H9 (cell line): ENCODE measurements around the gene ATG12. TPM values are rescaled to one million over a fixed set of nuclear protein-coding genes. Genes with fewer than 3 reads are reported as not detected.

Experiments
- DNase-seq: peaks from one replicate; pipeline ENCODE4 v3.0.0-alpha.2; 2017
- H2AFZ ChIP-seq: one replicate; pipeline ENCODE4 v1.6.1; 2013; ENCODE audit warnings: mild to moderate bottlenecking, low read length, control low read depth, moderate library complexity
- H2AK5ac ChIP-seq: 2 replicates; pipeline ENCODE4 v1.6.1; 2013; ENCODE audit warnings: low read length, control low read depth, mixed read lengths; ENCODE audit not compliant: insufficient read length
- H2BK120ac ChIP-seq: one replicate; pipeline ENCODE4 v1.6.1; 2013; ENCODE audit warnings: low read depth, mild to moderate bottlenecking, low read length, control low read depth, inconsistent platforms; ENCODE audit not compliant: poor library complexity, severe bottlenecking
- H2BK12ac ChIP-seq: 2 replicates; pipeline ENCODE4 v1.6.1; 2013; ENCODE audit warnings: low read length, control low read depth, mixed read lengths, low read depth; ENCODE audit not compliant: insufficient read length
- H2BK15ac ChIP-seq: 2 replicates; pipeline ENCODE4 v1.6.1; 2013; ENCODE audit warnings: low read depth, low read length, control low read depth
- H2BK20ac ChIP-seq: one replicate; pipeline ENCODE4 v1.6.1; 2013; ENCODE audit warnings: low read depth, mild to moderate bottlenecking, low read length, control low read depth, inconsistent platforms; ENCODE audit not compliant: poor library complexity, severe bottlenecking
- H2BK5ac ChIP-seq: 2 replicates; pipeline ENCODE4 v1.6.1; 2013; ENCODE audit warnings: low read length, control low read depth, mixed read lengths; ENCODE audit not compliant: insufficient read length
- H3K14ac ChIP-seq: 2 replicates; pipeline ENCODE4 v1.6.1; 2013; ENCODE audit warnings: low read length, control low read depth; ENCODE audit not compliant: insufficient read depth
- H3K18ac ChIP-seq: 2 replicates; pipeline ENCODE4 v1.6.1; 2013; ENCODE audit warnings: low read depth, mild to moderate bottlenecking, mixed read lengths, low read length, control low read depth; ENCODE audit not compliant: insufficient read length
- H3K23ac ChIP-seq: 2 replicates; pipeline ENCODE4 v1.6.1; 2013; ENCODE audit warnings: low read length, control low read depth, mixed read lengths, low read depth; ENCODE audit not compliant: insufficient read length
- H3K23me2 ChIP-seq: 2 replicates; pipeline ENCODE4 v1.6.1; 2013; ENCODE audit warnings: low read depth, mild to moderate bottlenecking, mixed read lengths, low read length, control low read depth; ENCODE audit not compliant: insufficient read length, poor library complexity, severe bottlenecking
- H3K27ac ChIP-seq: 2 replicates; pipeline ENCODE4 v1.5.1; 2013; ENCODE audit warnings: low read length, control low read depth, mixed read lengths, low read depth; ENCODE audit not compliant: insufficient read length
- H3K27me3 ChIP-seq: 2 replicates; pipeline ENCODE4 v1.6.1; 2013; ENCODE audit warnings: low read length, control low read depth, inconsistent platforms; ENCODE audit not compliant: insufficient read depth
- H3K4ac ChIP-seq: 2 replicates; pipeline ENCODE4 v1.6.1; 2013; ENCODE audit warnings: low read depth, mild to moderate bottlenecking, control low read depth, inconsistent platforms, low read length, moderate library complexity
- H3K4me1 ChIP-seq: 2 replicates; pipeline ENCODE4 v1.6.1; 2013; ENCODE audit warnings: low read length, control low read depth, inconsistent platforms; ENCODE audit not compliant: insufficient read depth
- H3K4me2 ChIP-seq: 2 replicates; pipeline ENCODE4 v1.6.1; 2013; ENCODE audit warnings: low read length, control low read depth, mixed read lengths; ENCODE audit not compliant: insufficient read length, insufficient read depth
- H3K56ac ChIP-seq: 2 replicates; pipeline ENCODE4 v1.6.1; 2013; ENCODE audit warnings: low read depth, mild to moderate bottlenecking, mixed read lengths, low read length, control low read depth; ENCODE audit not compliant: insufficient read length
- H3K79me1 ChIP-seq: 2 replicates; pipeline ENCODE4 v1.6.1; 2013; ENCODE audit warnings: low read depth, mild to moderate bottlenecking, moderate library complexity, low read length, control low read depth, inconsistent platforms; ENCODE audit not compliant: insufficient read depth, poor library complexity, severe bottlenecking
- H3K79me2 ChIP-seq: 2 replicates; pipeline ENCODE4 v1.6.1; 2013; ENCODE audit warnings: low read length, control low read depth, inconsistent platforms; ENCODE audit not compliant: insufficient read depth
- H3K9ac ChIP-seq: 2 replicates; pipeline ENCODE4 v1.6.1; 2013; ENCODE audit warnings: low read length, control low read depth, mixed read lengths; ENCODE audit not compliant: insufficient read length; ENCODE audit errors: extremely low read depth
- H3K9me3 ChIP-seq: one replicate; pipeline ENCODE4 v1.6.1; 2013; ENCODE audit warnings: low read depth, low read length, inconsistent platforms; ENCODE audit not compliant: control insufficient read depth
- H3T11ph ChIP-seq: one replicate; pipeline ENCODE4 v1.6.1; 2013; ENCODE audit warnings: mild to moderate bottlenecking, low read length, control low read depth, inconsistent platforms
- H4K20me1 ChIP-seq: one replicate; pipeline ENCODE4 v1.6.1; 2013; ENCODE audit not compliant: control insufficient read depth, insufficient read length, insufficient read depth
- H4K5ac ChIP-seq: 2 replicates; pipeline ENCODE4 v1.6.1; 2013; ENCODE audit warnings: low read depth, mild to moderate bottlenecking, mixed read lengths, low read length, control low read depth; ENCODE audit not compliant: insufficient read length
- H4K8ac ChIP-seq: replicated peaks from 2 replicates; pipeline ENCODE4 v1.6.1; 2013; ENCODE audit warnings: low read length, control low read depth, mixed read lengths, low read depth; ENCODE audit not compliant: insufficient read length
- H4K91ac ChIP-seq: 2 replicates; pipeline ENCODE4 v1.6.1; 2013; ENCODE audit warnings: low read depth, mild to moderate bottlenecking, moderate library complexity, mixed read lengths, low read length, control low read depth; ENCODE audit not compliant: insufficient read length
- H3K27ac Mint-ChIP-seq, 3 experiments: 2 replicates in 2 of 3; 3 replicates in 1 of 3; pipeline ENCODE4 v1.8.0; 2020 to 2021; ENCODE audit warnings: mixed read lengths in 3 of 3, mild to moderate bottlenecking in 1 of 3, moderate library complexity in 1 of 3
- H3K27me3 Mint-ChIP-seq: 2 replicates; pipeline ENCODE4 v1.8.0; 2021; ENCODE audit warnings: low read depth, mild to moderate bottlenecking, moderate library complexity, mixed read lengths
- H3K36me3 Mint-ChIP-seq, 3 experiments: 2 replicates in 2 of 3; 3 replicates in 1 of 3; pipeline ENCODE4 v1.8.0; 2020 to 2021; ENCODE audit warnings: low read depth in 3 of 3, mixed read lengths in 3 of 3; ENCODE audit not compliant: insufficient read depth in 1 of 3
- H3K4me1 Mint-ChIP-seq, 2 experiments: 2 replicates each; pipeline ENCODE4 v1.8.0; 2020; ENCODE audit warnings: mixed read lengths in 2 of 2
- H3K4me3 Mint-ChIP-seq, 2 experiments: 2 replicates in 1 of 2; 3 replicates in 1 of 2; pipeline ENCODE4 v1.8.0; 2020 to 2021; ENCODE audit warnings: mild to moderate bottlenecking in 2 of 2, mixed read lengths in 2 of 2, moderate library complexity in 1 of 2
- H3K9me3 Mint-ChIP-seq, 2 experiments: 2 replicates in 1 of 2; 3 replicates in 1 of 2; pipeline ENCODE4 v1.8.0; 2020; ENCODE audit warnings: mild to moderate bottlenecking in 2 of 2, mixed read lengths in 2 of 2, moderate library complexity in 1 of 2
- WGBS: extraction: QIAGEN DNeasy Blood & Tissue Kit; methylation state at CpG from one replicate; pipeline ENCODE4 v1.1.7; 2013; ENCODE audit warnings: missing lambda C conversion rate, low lambda C conversion rate, mixed read lengths; ENCODE audit not compliant: insufficient read length; ENCODE audit errors: extremely low coverage; 5-methylcytosine and 5-hydroxymethylcytosine counted together
- total RNA-seq: library from RNA; stranded (reverse); gene quantifications from 2 replicates; pipeline ENCODE4 v1.2.1, GENCODE V29; 2021
- TF ChIP-seq, protein P1 (sequence below): fragments of 200-600 bp; sonication (generic); conservative IDR thresholded peaks from 3 replicates; pipeline ENCODE4 v1.8.0; 2021; ENCODE audit warnings: antibody characterized with exemption, mild to moderate bottlenecking

Gene ATG12
- total RNA-seq, 1 experiment from 2014 or later = 52.9 TPM

GRCh38 chr5:115854139-115854538 is 12.8 kb upstream of the ATG12 start:
- H3K4me1 ChIP-seq = no peaks in the 10 kb centered on the region; the same call in 1 of the 2 replicates
- H3K9me3 Mint-ChIP-seq = peaks cover 10 to 12% of the 10 kb centered on the region in 2 experiments
- H3K79me2 ChIP-seq = peaks cover 5% of the 10 kb centered on the region; the same call in 1 of the 2 replicates
- H2BK15ac ChIP-seq = no peak overlapping the region
- no peak for DNase-seq
- no peak overlapping the region for H3K18ac ChIP-seq
- H3K27me3 Mint-ChIP-seq = no peaks in the 10 kb centered on the region
- H3K56ac ChIP-seq = no peak overlapping the region
- WGBS = no CpG with 5 or more reads among the region's 3 CpGs
- H3K36me3 Mint-ChIP-seq = peaks cover 0 to 20% (median 3%) of the 10 kb centered on the region in 3 experiments; a peak in 6 of 7 replicates
- H4K5ac ChIP-seq = no peak overlapping the region
- no peak overlapping the region for H2AFZ ChIP-seq
- H2BK5ac ChIP-seq = no peak overlapping the region
- no peak overlapping the region for H4K8ac ChIP-seq
- H2AK5ac ChIP-seq = no peak overlapping the region
- H3K14ac ChIP-seq = no peak overlapping the region
- no peaks in the 10 kb centered on the region for H3K27me3 ChIP-seq
- H4K91ac ChIP-seq = no peak overlapping the region
- H3K9me3 ChIP-seq = no peaks in the 10 kb centered on the region
- no peak overlapping the region for H2BK12ac ChIP-seq
- H2BK120ac ChIP-seq = no peak overlapping the region
- no peak overlapping the region for H3T11ph ChIP-seq
- H3K4me3 Mint-ChIP-seq = no peak overlapping the region
- H3K27ac ChIP-seq = no peak overlapping the region
- no peaks in the 10 kb centered on the region for H3K23me2 ChIP-seq
- no peak overlapping the region for H2BK20ac ChIP-seq
- no peaks in the 10 kb centered on the region for H3K79me1 ChIP-seq
- H3K23ac ChIP-seq = no peak overlapping the region
- H3K4me2 ChIP-seq = no peak overlapping the region
- no peaks in the 10 kb centered on the region for H4K20me1 ChIP-seq
- H3K9ac ChIP-seq = no peak overlapping the region
- no peak overlapping the region for H3K27ac Mint-ChIP-seq
- no peak overlapping the region for H3K4ac ChIP-seq
- H3K4me1 Mint-ChIP-seq = peaks cover 27 to 30% of the 10 kb centered on the region in 2 experiments
- TF ChIP-seq, protein P1, sequence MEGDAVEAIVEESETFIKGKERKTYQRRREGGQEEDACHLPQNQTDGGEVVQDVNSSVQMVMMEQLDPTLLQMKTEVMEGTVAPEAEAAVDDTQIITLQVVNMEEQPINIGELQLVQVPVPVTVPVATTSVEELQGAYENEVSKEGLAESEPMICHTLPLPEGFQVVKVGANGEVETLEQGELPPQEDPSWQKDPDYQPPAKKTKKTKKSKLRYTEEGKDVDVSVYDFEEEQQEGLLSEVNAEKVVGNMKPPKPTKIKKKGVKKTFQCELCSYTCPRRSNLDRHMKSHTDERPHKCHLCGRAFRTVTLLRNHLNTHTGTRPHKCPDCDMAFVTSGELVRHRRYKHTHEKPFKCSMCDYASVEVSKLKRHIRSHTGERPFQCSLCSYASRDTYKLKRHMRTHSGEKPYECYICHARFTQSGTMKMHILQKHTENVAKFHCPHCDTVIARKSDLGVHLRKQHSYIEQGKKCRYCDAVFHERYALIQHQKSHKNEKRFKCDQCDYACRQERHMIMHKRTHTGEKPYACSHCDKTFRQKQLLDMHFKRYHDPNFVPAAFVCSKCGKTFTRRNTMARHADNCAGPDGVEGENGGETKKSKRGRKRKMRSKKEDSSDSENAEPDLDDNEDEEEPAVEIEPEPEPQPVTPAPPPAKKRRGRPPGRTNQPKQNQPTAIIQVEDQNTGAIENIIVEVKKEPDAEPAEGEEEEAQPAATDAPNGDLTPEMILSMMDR = no peak
